Liver (tissue), 9 donors: ENCODE results near the gene SMYD3. TPM values are rescaled to one million over a fixed set of nuclear protein-coding genes. Genes with fewer than 3 reads are reported as not detected.
"Not testable (repeated sequence)": the region's sequence is repeated elsewhere in the genome, so short reads cannot be mapped to it uniquely, and the experiment has no call there.

Source experiments
- DNase-seq: peaks from one replicate; pipeline ENCODE4 v3.0.0-alpha.2; 2017; ENCODE audit warnings: low spot score
- H3K27ac ChIP-seq, 2 donors: one replicate each; pipeline ENCODE4 v1.7.0; 2013; ENCODE audit warnings: inconsistent platforms in 2 of 2, low read length in 2 of 2, control low read depth in 1 of 2, low read depth in 1 of 2, mild to moderate bottlenecking in 1 of 2
- H3K27me3 ChIP-seq, 4 donors: one replicate each; pipeline versions ENCODE4 v1.6.1 to v1.7.0; 2013; ENCODE audit warnings: low read length in 3 of 4, inconsistent platforms in 1 of 4, mild to moderate bottlenecking in 1 of 4, moderate library complexity in 1 of 4; ENCODE audit not compliant: control insufficient read depth in 4 of 4, insufficient read depth in 4 of 4
- H3K36me3 ChIP-seq, 4 donors: one replicate each; pipeline versions ENCODE4 v1.6.1 to v1.7.0; 2013; ENCODE audit warnings: low read length in 3 of 4, mild to moderate bottlenecking in 3 of 4, low read depth in 1 of 4, moderate library complexity in 1 of 4; ENCODE audit not compliant: control insufficient read depth in 4 of 4, insufficient read depth in 3 of 4
- H3K4me1 ChIP-seq, 4 donors: one replicate each; pipeline versions ENCODE4 v1.6.1 to v1.7.0; 2013; ENCODE audit warnings: low read length in 3 of 4, mild to moderate bottlenecking in 3 of 4, moderate library complexity in 1 of 4; ENCODE audit not compliant: control insufficient read depth in 4 of 4, insufficient read depth in 4 of 4
- H3K4me3 ChIP-seq, 3 donors: one replicate each; pipeline versions ENCODE4 v1.6.1 to v1.7.0; 2013; ENCODE audit warnings: low read length in 3 of 3, control low read depth in 1 of 3, low read depth in 1 of 3, mild to moderate bottlenecking in 1 of 3
- H3K9ac ChIP-seq, 2 donors: one replicate each; pipeline ENCODE4 v1.7.0; 2013; ENCODE audit warnings: low read length in 2 of 2, mild to moderate bottlenecking in 2 of 2, moderate library complexity in 2 of 2, control low read depth in 1 of 2, low read depth in 1 of 2
- H3K9me3 ChIP-seq, 4 donors: one replicate each; pipeline versions ENCODE4 v1.6.1 to v1.7.0; 2013; ENCODE audit warnings: low read length in 3 of 4; ENCODE audit not compliant: control insufficient read depth in 4 of 4
- CTCF ChIP-seq: fragments of 150-350 bp; IDR thresholded peaks from 2 replicates; pipeline ENCODE4 v1.5.1; 2017; ENCODE audit warnings: improper control_type of control experiment, low read depth, low read length; ENCODE audit not compliant: missing input control
- EGR1 ChIP-seq, 2 donors: IDR thresholded peaks; 2 replicates each; pipeline ENCODE4 v1.6.1; 2016 to 2018; ENCODE audit warnings: antibody characterized with exemption in 2 of 2, low read depth in 2 of 2
- FOXA1 ChIP-seq: IDR thresholded peaks from 2 replicates; pipeline ENCODE4 v1.6.1; 2016; ENCODE audit warnings: antibody characterized with exemption
- FOXA2 ChIP-seq: IDR thresholded peaks from 2 replicates; pipeline ENCODE4 v1.6.1; 2016; ENCODE audit warnings: antibody characterized with exemption
- GABPA ChIP-seq, 2 donors: IDR thresholded peaks in 1 of 2; conservative IDR thresholded peaks in 1 of 2; 2 replicates each; pipeline ENCODE4 v1.6.1; 2016; ENCODE audit warnings: antibody characterized with exemption in 2 of 2, mild to moderate bottlenecking in 1 of 2, moderate library complexity in 1 of 2
- HNF4A ChIP-seq, 2 donors: conservative IDR thresholded peaks; 2 replicates each; pipeline ENCODE4 v1.6.1; 2016; ENCODE audit warnings: antibody characterized with exemption in 2 of 2, mild to moderate bottlenecking in 2 of 2
- HNF4G ChIP-seq: IDR thresholded peaks from 2 replicates; pipeline ENCODE4 v1.6.1; 2016; ENCODE audit warnings: antibody characterized with exemption
- JUND ChIP-seq, 2 donors: IDR thresholded peaks; 2 replicates each; pipeline ENCODE4 v1.6.1; 2016; ENCODE audit warnings: antibody characterized with exemption in 2 of 2
- MAX ChIP-seq: IDR thresholded peaks from 2 replicates; pipeline ENCODE4 v1.6.1; 2016; ENCODE audit warnings: antibody characterized with exemption
- NR2F2 ChIP-seq: IDR thresholded peaks from 2 replicates; pipeline ENCODE4 v1.6.1; 2016; ENCODE audit warnings: antibody characterized with exemption
- REST ChIP-seq: IDR thresholded peaks from 2 replicates; pipeline ENCODE4 v1.6.1; 2016; ENCODE audit warnings: antibody characterized with exemption, mild to moderate bottlenecking
- RXRA ChIP-seq, 2 donors: IDR thresholded peaks; 2 replicates each; pipeline ENCODE4 v1.6.1; 2017 to 2018; ENCODE audit warnings: antibody characterized with exemption in 2 of 2, mild to moderate bottlenecking in 1 of 2
- TAF1 ChIP-seq: conservative IDR thresholded peaks from 2 replicates; pipeline ENCODE4 v1.6.1; 2016; ENCODE audit warnings: antibody characterized with exemption, mild to moderate bottlenecking
- YY1 ChIP-seq: IDR thresholded peaks from 2 replicates; pipeline ENCODE4 v1.6.1; 2016; ENCODE audit warnings: antibody characterized with exemption, mild to moderate bottlenecking
- ZBTB33 ChIP-seq: IDR thresholded peaks from 2 replicates; pipeline ENCODE4 v1.6.1; 2016; ENCODE audit warnings: antibody characterized with exemption
- WGBS: extraction: QIAGEN DNeasy Blood & Tissue Kit; methylation state at CpG from one replicate; pipeline ENCODE4 v1.1.7; 2013; 5-methylcytosine and 5-hydroxymethylcytosine counted together
- polyA plus RNA-seq, 2 donors: library from polyadenylated mRNA; stranded (reverse) in 1 of 2; unstranded in 1 of 2; fragments of 200-250 nt in 1 of 2; fragments of >200 nt in 1 of 2; fragmentation: Nextera tagmentation in 1 of 2; extraction: Ambion mirVana in 1 of 2; gene quantifications; one replicate each; pipeline versions ENCODE4 v1.2.1 to v1.2.3, GENCODE V29; 2013 to 2015
- total RNA-seq, 2 donors: library from RNA; depleted of rRNA; stranded (reverse); fragments of >200 nt; gene quantifications; one replicate each; pipeline ENCODE4 v1.2.3, GENCODE V29; 2014
- donor health status: healthy.
- donor health status: healthy.
- donor health status: healthy.
- donor health status: healthy.
- donor health status: healthy.

SMYD3 gene
- total and polyA plus RNA-seq, 4 donors, result 3.1 to 9.1 (median 8.0) TPM

- 98% methylated on average over 2 of the region's 2 CpGs for WGBS
- TF ChIP-seq HNF4G (no peak), GABPA (IDR thresholded peaks at IDR 0.05 in 1 of 2, conservative IDR thresholded peaks at IDR 0.05 in 1 of 2) (no peak)
- Histone ChIP-seq H3K4me3 (no peak overlapping the region), H3K9me3 (no peaks in the 10 kb centered on the region), H3K36me3 (no peaks in the 10 kb centered on the region), H3K9ac (no peak overlapping the region), H3K4me1 (no peaks in the 10 kb centered on the region), H3K27ac (no peak overlapping the region), H3K27me3 (no peaks in the 10 kb centered on the region)
- DNase-seq, result no peak
Measured at GRCh38 chr1:245971711-245972085, 535.4 kb downstream of the SMYD3 start.

- not testable (repeated sequence) for H3K27me3 ChIP-seq, H3K36me3 ChIP-seq, H3K9ac ChIP-seq, H3K27ac ChIP-seq, H3K4me3 ChIP-seq, DNase-seq, H3K4me1 ChIP-seq, H3K9me3 ChIP-seq
- 96% methylated on average over 10 of the region's 10 CpGs for WGBS
Measured at GRCh38 chr1:245971076-245971710, 535.9 kb downstream of the SMYD3 start.

GRCh38 chr1:245969283-245969682 is 537.8 kb downstream of the SMYD3 start:
- WGBS, result 76% methylated on average over 3 of the region's 3 CpGs
- Histone ChIP-seq H3K9me3 (no peaks in the 10 kb centered on the region), H3K9ac (no peak overlapping the region), H3K4me1 (no peaks in the 10 kb centered on the region), H3K27ac (no peak overlapping the region), H3K27me3 (no peaks in the 10 kb centered on the region), H3K36me3 (no peaks in the 10 kb centered on the region), H3K4me3 (no peak overlapping the region)
- DNase-seq, result no peak
- TF ChIP-seq YY1 (no peak), FOXA1 (no peak), EGR1 (IDR thresholded peaks at IDR 0.05; ENCODE audit: low read depth in 2 of 2) (no peak), MAX (no peak), HNF4G (no peak), RXRA (IDR thresholded peaks at IDR 0.05) (no peak), GABPA (IDR thresholded peaks at IDR 0.05 in 1 of 2, conservative IDR thresholded peaks at IDR 0.05 in 1 of 2) (no peak), ZBTB33 (no peak), CTCF (no peak), TAF1 (no peak), REST (no peak), FOXA2 (no peak), JUND (IDR thresholded peaks at IDR 0.05) (no peak), NR2F2 (no peak), HNF4A (conservative IDR thresholded peaks at IDR 0.05) (no peak)
